Measurements from ENCODE around the gene TENM4.

Gene TENM4

GRCh38 chr11:78935398-78936068, 505.3 kb downstream of the TENM4 start:
- DNase-seq (ENCODE audit: low read depth), result no peak

GRCh38 chr11:78933350-78933749, 507.5 kb downstream of the TENM4 start:
- DNase-seq (ENCODE audit: low read depth), result no peak

GRCh38 chr11:78932757-78933156, 508.1 kb downstream of the TENM4 start:
- no peak for DNase-seq (ENCODE audit: low read depth)

GRCh38 chr11:78931891-78932290, 508.9 kb downstream of the TENM4 start:
- DNase-seq (ENCODE audit: low read depth), result no peak

GRCh38 chr11:78930810-78931523, 509.9 kb downstream of the TENM4 start:
- no peak for DNase-seq (ENCODE audit: low read depth)

GRCh38 chr11:78929906-78930220, 511.0 kb downstream of the TENM4 start:
- DNase-seq (ENCODE audit: low read depth), result no peak

GRCh38 chr11:78929207-78929905, 511.5 kb downstream of the TENM4 start:
- DNase-seq (ENCODE audit: low read depth), result no peak

- DNase-seq (ENCODE audit: low read depth), result no peak
Measured at GRCh38 chr11:78927511-78927910, 513.3 kb downstream of the TENM4 start.

GRCh38 chr11:78926633-78927338, 514.0 kb downstream of the TENM4 start:
- DNase-seq (ENCODE audit: low read depth), result no peak

GRCh38 chr11:78925387-78925786, 515.4 kb downstream of the TENM4 start:
- no peak for DNase-seq (ENCODE audit: low read depth)

GRCh38 chr11:78922859-78923625, 517.8 kb downstream of the TENM4 start:
- no peak for DNase-seq (ENCODE audit: low read depth)

GRCh38 chr11:78921509-78921908, 519.3 kb downstream of the TENM4 start:
- DNase-seq (ENCODE audit: low read depth), result no peak

- no peak for DNase-seq (ENCODE audit: low read depth)
Measured at GRCh38 chr11:78920329-78920728, 520.5 kb downstream of the TENM4 start.

GRCh38 chr11:78916759-78917158, 524.1 kb downstream of the TENM4 start:
- no peak for DNase-seq (ENCODE audit: low read depth)

GRCh38 chr11:78914503-78914902, 526.3 kb downstream of the TENM4 start:
- DNase-seq (ENCODE audit: low read depth), result no peak

- no peak for DNase-seq (ENCODE audit: low read depth)
Measured at GRCh38 chr11:78912778-78913177, 528.1 kb downstream of the TENM4 start.

GRCh38 chr11:78910322-78910721, 530.5 kb downstream of the TENM4 start:
- DNase-seq (ENCODE audit: low read depth), result no peak

- no peak for DNase-seq (ENCODE audit: low read depth)
Measured at GRCh38 chr11:78909386-78909785, 531.4 kb downstream of the TENM4 start.

GRCh38 chr11:78907636-78908035, 533.2 kb downstream of the TENM4 start:
- no peak for DNase-seq (ENCODE audit: low read depth)

- DNase-seq (ENCODE audit: low read depth), result no peak
Measured at GRCh38 chr11:78906566-78906965, 534.3 kb downstream of the TENM4 start.

GRCh38 chr11:78905756-78906155, 535.1 kb downstream of the TENM4 start:
- no peak for DNase-seq (ENCODE audit: low read depth)
